HG02884 (cell line): ENCODE results near the gene EOMES.

ENCODE experiments used
- ATAC-seq: cut with Tn5 transposase; IDR thresholded peaks from one replicate; pipeline ENCODE4 v1.9.1; 2021; ENCODE audit warnings: mild to moderate bottlenecking, moderate library complexity; ENCODE audit not compliant: unreplicated experiment

The EOMES gene

DNA sequence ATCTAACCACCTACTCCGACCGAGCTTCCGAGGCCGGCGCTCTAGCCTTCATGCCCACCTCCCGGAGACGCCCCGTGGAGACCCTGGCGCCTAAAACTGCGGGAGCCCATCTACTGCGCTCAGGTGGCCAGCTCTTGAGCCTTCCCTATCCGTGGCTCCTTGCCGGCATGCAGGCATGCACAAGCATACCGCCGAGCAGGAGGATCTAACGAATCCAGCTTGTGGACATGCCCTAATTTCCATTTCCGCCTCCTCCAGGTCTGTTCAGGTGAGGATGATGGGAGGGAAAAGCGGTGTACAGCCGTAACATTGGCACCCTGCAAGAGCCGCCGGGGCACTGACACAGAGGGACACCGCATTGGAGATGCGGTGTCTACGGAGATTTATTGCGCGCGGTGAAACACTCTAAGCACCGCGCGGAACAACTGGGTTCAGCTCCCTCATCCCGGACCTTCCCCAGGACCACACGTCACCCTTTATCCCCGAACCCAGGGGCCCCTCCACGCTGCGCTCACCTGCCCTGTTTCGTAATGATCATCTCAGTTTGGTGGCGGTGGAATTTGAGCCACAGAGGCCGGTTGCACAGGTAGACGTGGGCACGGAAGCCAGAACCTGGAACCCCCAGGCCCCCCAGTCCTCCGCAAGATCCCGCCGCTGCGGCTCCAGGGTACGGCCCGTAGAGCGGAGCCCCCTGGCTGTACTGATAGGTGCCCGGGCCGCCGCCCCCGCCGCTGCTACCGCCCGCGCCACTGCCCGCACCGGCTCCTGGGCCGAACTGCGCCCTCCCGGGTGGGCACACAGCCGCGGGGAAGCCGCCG is 1.0 kb downstream of the EOMES start:
- ATAC-seq: peak; percentile 51

DNA sequence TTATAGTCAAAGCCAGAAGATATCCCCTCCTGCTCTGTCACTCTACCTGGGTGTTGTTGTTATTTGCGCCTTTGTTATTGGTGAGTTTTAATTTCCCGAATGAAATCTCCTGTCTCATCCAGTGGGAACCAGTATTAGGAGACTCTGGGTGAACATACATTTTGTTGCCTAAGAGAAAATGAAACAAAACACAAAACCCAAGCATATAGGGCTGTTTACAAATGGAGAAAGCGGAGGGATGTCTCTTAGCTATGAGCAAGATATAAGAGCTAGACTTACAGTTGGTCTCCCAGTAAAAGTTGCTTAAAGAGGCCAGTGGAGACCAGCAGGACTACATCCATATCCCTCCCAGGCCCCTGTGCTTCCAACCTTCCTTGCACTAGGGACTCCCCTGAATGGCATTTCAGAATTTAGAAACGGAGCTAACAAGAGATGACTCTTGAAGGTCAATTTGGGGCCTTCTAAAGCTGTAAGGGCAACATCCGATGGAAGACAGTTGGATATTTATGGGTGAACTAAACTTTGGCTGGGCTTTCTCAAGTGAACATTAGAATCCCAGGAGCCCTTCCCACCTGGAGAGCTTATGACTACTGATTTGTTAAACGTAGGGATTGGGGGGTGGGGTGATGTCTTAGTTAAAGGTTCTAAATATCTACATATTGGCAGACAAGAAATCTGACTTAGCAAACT is 2.7 kb downstream of the EOMES start:
- no peak for ATAC-seq

DNA sequence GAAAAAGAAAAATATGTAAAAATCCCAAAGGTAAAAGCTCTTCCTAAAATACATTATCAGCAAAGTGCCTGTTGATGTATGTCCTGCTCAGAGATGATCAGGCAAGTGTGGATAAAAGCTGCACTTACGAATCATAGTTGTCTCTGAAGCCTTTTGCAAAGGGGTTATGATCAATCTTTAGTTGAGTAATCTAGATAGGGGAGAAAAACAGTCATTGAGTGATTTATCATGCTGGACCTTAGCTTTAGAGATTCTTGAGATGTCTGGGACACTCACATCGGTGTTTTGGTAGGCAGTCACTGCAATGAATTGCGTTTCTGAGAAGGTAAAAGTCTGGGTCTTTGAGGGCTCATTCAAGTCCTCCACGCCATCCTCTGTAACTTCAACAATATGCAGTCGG is 3.7 kb downstream of the EOMES start:
- no peak for ATAC-seq

DNA sequence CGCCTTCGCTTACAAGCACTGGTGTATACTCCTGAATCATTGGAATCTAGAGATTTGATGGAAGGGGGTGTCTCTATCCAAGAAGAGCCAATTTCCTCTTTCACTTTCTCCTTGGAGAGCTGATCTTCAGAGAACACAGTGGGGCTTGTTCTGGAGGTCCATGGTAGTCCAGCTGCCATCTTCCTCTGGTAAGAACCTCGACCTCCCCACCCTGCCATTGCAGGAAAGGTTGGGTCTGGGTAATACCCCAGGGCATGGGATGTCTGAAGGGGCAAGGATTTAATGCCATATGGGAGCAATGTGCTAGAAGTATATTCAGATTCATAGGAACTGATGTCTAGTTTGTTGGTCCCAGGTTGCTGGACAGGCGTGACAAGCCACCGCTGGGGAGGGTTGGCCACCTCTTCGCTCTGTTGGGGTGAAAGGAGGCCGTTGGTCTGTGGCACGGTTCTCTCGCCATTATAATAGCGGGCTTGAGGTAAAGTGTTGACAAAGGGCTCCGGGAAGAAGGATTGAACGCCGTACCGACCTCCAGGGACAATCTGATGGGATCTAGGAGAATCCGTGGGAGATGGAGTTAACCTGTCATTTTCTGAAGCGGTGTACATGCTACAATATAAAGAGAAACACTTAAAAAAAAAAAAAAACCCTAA is 4.8 kb downstream of the EOMES start:
- ATAC-seq: no peak

DNA sequence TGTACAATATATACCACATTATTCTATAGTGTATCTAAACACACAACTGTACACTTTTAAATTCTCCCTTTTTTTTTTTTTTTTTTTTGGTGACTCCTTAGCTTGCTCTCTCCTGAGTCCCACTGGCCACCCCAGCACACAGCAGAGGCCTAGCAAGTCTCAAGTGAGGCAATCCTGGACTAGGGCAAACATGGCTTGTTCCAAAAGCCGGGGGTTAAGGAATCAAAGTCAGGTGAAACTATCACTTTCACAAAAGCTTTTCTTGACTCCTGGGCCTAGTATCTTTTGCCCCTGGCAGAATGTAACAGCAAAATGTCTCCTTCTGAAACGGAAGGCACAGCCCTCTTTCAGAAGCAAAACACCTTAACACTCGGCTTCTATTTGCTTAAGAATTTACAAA is 5.8 kb downstream of the EOMES start:
- ATAC-seq: no peak

DNA sequence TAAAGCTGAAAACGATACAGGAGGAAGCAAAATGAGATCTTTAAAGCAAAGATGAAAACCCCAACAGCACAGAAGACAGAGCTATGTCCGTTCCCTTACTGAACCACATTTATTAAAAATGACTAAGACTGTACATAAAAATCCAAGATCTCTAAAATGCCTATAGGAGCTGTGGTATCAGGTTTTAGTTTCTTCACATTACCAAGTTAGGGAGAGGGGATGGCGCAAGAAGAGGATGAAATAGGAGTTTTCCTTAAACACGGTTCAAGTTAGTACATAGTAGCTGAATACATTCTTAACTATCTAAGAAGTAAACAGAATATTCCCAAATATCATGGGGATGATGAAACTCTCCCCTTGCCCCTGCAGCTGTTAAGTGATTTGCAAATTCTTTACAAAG is 6.3 kb downstream of the EOMES start:
- no peak for ATAC-seq

DNA sequence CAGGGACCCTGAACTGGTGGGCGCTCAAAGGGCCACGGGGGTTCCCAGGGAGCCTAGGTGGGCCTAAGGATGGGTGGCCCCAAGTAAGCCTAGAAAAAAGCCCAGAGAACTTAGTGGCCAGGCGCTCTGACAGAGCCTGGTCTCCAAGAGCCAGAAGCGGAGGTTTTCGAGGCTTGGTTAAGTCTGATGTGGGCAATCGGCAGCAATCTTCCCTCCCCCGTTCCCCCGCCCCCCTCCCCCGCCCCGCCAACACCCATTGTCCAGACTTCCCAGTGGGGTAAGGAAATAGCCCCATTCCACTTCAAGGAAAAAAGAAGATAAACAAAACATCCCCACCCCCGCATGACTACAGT is 6.7 kb downstream of the EOMES start:
- ATAC-seq: no peak

DNA sequence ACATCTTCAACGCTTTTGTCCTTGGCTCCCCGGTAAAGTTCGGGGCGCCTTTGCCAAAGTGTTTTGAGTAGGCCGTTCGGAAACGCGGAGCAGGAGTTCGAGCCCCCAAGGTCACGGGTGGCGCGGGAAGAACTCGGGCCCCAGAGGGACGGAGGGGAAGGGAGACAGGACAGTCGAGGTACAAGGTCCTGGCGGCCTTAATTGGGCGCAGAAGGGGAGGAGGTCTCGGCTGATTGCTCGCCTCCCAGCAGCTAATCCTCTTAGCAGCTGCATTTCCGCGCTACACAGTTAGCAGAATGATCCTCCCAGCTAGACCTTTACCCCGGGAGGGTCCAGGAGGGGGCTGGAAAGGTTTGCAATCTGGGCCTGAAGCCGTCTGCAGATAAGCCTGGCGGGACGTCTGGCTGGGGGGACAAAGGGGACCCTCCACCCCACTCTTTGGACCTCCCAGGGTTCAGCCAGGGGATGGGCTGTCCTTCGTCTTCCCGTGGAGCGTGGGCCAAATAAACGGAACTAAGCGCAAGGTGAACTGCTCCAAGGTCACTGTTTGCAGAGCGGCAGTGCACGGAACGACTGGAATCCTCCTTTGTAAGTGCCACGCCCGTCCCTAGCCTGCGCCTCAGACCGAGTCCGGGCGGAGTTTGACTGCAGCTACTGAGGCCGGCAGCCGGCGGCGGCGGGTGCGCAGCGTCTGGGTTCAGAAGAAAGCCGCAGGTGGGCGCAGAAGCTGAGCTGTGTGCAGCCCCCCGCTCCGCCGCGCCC is 7.2 kb downstream of the EOMES start:
- no peak for ATAC-seq

DNA sequence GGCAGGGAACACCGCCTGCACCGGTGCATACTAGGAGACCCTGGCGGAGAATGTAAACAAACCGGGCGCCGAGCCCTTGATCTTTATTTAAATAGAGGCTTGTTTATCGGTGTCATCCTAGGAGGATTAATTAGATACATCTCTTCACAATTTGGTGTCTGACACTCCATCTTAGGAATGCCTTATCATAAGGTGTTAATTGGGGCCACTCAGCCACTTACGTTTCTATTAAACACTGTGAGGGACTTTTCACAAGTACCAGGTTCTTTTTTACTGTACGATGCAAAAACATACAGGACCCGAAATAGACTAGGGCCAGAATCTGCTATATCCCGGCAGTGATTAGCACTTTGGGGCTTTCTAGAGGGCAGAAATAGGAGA is 8.0 kb downstream of the EOMES start:
- ATAC-seq: no peak

DNA sequence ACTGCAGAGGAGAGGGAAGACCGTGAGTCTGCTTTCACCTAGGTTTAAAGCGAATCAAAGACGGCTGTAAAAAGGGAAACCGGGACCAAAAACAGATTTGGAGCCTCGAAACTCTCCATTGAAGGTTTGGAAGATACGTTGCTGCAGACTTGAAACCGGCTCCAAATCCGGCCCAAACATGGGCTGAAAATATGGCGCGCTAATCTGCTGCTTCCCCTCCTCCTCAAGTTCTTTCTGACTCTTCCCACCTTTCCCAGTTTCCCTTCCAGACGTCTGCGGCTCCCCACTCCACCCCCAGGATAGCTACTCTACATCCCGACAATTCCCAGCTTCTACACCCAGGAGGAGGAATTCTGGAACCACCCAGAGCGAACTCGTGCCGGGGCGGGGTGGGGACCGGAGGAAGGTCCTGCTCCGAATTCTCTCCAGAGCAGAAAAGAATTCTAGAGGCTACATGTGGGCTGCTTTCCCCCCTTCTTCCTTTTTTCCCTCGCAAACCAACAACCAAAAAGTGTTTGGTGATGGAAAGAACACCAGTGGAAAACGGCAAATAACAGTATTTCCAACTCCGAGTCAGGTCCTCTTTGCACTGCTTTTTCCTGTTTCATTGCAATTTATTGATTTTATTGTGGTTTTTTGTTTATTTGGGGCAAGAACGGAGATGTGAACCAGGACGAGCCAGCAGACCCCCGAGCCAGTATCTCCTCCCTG is 8.5 kb downstream of the EOMES start:
- no peak for ATAC-seq

DNA sequence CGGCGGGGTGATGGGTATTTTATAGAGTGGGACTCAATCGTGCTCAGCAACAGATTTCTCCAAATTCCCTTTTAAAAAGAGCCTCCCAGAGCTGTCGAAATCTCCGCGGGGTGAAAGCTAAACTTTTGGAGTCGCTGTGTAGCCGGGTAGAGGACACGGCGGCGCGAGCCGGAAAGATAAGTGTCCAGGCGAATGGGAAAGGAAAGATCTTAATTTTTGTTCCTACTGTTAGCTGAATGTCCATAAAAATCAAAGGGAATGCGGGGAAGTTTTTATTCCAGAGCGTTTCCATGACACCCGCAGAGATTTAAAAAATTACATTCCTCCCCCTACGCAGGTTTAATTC is 9.1 kb downstream of the EOMES start:
- no peak for ATAC-seq

DNA sequence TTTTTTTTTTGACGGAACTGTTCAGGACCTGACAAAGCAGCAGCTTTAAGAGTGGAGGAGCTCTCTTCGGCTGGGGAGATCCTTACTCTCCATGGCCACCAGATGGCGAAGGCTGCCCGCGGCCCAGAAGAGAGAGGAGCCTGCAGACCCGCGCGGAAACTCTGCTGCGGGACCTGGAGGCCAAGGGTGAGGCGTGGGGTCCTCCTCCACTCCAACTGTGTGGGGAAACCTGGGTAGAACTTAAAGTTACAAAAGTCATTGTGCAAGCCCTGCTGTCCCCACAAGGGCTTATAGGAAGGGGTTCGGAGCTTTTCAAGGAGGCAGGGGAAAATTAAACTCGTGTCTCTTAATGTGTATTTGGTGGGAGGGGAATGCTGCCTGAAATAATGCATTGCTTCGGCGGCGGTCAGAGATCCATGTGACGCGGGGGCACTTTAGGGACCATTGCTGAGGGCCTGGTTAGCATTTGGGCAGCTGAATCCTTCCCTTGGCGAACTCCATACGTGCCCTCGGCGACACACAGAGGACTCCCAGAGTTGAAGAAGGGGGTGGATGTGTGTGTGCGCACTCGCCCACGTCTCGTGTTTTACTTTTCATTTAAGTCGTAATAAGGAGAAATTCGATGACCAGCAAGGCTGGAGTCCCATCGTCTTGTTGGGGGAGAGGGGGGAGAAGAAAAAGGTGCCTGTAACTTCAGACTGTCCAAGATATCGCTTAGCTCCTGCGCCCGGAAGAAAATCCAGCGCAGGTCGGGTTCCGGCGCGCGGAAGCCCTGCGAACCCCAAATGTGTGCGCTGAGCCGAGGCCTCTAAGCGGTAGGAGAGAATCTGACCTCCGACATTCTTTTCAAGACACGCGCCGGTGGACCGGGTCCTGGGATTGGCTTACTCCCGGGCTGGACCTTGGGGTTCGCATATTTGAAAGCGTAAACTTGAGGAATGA is 9.7 kb downstream of the EOMES start:
- peak; percentile 92 for ATAC-seq

DNA sequence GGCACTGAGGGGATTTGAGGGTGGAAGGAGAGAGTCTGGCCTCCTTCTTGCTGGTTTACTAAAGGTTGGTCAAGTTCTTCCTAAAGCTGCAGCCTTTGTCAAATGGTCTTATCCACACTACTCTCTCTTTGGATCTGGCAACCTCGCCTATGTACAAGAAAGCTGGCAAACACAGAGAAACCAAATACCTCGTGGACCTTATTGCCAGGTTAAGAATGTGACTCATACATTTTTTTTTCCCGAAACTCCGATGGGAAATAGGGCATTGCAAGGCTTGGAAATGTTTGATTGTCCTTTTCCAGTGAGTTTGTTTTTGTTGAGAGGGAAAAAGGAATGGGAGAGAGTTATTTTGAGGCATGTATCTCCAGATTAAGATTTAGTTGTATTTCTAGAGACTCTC is 13.9 kb downstream of the EOMES start:
- no peak for ATAC-seq

DNA sequence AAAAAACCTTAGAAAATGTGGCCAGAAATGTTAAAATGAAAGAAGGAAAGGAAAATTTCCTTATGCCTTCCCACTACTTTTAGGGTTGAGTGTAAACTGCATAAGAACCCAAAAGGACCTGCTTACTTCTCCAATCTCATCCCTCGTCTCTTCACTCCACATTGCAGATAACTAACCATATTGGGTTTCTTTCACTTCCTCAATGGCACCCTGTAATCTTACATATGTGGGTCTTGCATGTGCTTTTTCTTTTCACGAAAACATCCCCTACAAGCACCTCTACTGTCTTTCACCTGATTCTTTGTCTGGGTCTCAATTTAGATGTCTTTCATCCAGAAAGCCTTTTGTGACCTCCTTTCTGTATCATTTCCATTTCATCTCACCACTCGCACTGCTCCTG is 23.1 kb downstream of the EOMES start:
- ATAC-seq: no peak

DNA sequence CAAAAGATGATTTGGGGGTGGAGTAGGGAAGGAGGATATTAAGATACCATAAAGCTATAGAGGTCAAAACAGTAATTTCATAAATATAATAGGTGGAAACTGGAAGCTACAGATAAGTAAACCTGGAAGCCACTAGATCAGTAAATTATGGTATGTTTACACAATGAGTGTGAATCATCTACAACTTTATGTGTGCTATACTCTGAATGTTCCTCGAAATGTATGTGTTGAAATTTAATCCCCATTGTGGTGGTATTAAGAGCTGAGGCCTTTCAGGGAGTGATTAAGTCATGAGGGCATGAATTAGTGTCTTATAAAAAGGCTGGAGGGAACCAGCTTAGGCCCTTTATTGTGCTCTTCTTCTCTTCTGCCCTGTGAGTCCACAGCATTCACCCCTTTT is 25.2 kb downstream of the EOMES start:
- no peak for ATAC-seq

DNA sequence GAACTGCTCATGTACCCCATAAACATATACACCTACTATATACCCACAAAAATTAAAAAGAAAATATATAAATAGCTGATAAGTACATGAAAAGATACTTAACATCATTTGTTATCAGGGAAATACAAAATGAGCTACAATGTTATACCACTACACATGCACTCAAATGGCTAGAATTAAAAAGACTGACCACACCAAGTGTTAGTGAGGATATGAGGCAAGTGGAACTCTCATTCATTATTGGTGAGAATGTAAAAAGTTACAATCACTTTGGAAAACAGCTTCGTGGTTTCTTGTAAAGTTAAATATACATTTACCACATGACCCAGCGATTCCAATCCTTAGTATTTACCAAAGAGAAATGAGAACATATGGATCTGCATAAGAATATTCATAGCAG is 26.5 kb downstream of the EOMES start:
- no peak for ATAC-seq

DNA sequence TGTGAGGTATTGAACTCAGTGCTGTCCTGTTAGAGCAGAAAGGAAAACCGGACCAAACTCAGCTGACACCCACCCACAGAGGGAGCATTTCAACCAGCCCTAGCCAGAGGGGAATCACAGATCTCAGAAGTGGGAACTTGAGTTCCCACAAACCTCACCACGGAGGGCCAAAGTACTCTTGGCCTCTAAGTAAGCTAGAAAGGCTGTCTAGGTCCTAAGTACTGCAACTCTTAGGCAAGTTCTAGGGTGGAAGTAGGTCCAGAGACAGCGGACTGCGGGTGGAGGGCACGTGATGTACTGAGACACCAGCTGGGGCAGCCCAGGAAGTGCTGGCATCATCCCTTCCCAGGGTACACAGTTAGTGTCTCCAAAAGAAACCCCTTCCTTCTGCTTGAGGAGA is 34.1 kb downstream of the EOMES start:
- ATAC-seq: no peak

DNA sequence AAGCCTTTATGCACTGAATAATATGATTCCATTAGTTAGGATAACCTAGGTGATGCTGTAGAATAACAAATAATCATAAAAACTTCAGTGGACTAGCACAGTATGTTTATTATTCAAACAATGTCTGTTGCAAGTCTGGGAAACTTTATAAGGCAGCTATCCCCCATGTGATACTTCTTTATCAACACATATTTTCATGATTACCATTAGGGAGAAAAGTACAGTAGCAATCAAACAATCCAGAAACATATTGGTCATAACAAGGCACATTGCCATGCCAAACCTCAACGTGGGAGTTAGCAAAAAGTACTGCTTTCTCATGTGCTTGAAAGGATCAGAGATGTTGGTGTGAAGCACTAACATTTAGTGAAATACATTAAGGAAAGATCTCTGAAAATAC is 35.5 kb downstream of the EOMES start:
- ATAC-seq: no peak

DNA sequence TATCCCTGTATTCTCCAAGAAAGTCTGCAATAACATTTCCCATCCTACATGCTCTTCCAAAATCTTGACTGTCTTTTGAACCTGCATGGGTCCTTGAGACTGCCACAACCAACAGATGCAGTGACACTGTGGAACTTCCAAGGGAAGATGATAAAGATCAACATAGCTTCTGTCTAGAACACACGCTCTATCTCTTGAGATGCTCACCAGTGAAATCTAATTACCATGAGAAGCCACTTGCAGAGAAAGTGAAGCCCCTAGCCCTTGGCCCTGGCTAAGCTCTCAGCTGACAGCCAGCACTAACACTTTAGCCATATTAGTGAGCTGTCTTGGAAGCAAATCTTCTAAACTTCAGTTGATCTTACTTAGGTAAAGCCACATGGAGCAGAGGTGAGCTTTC is 36.6 kb downstream of the EOMES start:
- ATAC-seq: no peak

DNA sequence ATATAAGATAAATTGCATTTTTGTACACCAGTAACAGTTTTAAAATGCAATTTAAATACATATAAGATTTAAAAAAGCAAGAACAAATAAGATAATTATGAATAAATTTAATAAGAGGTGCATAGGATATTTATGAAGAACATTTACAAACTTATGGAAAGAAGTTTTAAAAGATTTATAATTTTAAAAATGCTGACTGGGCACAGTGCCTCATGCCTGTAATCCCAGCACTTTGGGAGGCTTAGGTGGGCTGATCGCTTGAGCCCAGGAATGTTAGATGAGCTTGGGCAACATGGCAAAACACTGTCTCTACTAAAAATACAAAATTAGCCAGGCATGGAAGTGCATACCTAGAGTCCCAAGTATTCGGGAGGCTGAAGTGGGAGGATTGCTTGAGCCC is 37.8 kb downstream of the EOMES start:
- no peak for ATAC-seq
